Type B pancreatic cell (in vitro differentiated cells): Measurements from ENCODE around the gene MORC1. TPM values are rescaled to one million over a fixed set of nuclear protein-coding genes. Genes with fewer than 3 reads are reported as not detected.

ENCODE experiments used
- DNase-seq: peaks from one replicate; pipeline ENCODE4 v3.0.0; 2021; ENCODE audit warnings: mixed read lengths; ENCODE audit not compliant: unreplicated experiment; ENCODE audit errors: extremely low spot score
- H3K27ac Mint-ChIP-seq: 2 replicates; pipeline ENCODE4 v1.8.0; 2021; ENCODE audit warnings: mild to moderate bottlenecking, mixed read lengths
- H3K27me3 Mint-ChIP-seq: 2 replicates; pipeline ENCODE4 v1.8.0; 2021; ENCODE audit warnings: mixed read lengths
- H3K36me3 Mint-ChIP-seq: 2 replicates; pipeline ENCODE4 v1.8.0; 2021; ENCODE audit warnings: mixed read lengths
- H3K4me1 Mint-ChIP-seq: one replicate; pipeline ENCODE4 v1.8.0; 2021; ENCODE audit warnings: mixed read lengths; ENCODE audit not compliant: unreplicated experiment
- H3K4me3 Mint-ChIP-seq: 2 replicates; pipeline ENCODE4 v1.8.0; 2021; ENCODE audit warnings: mild to moderate bottlenecking, mixed read lengths
- H3K9me3 Mint-ChIP-seq: 2 replicates; pipeline ENCODE4 v1.8.0; 2021; ENCODE audit warnings: mixed read lengths
- CTCF ChIP-seq: fragments of 200-600 bp; sonication (generic); conservative IDR thresholded peaks from 2 replicates; pipeline ENCODE4 v1.5.0; 2021; ENCODE audit warnings: antibody characterized with exemption, mild to moderate bottlenecking
- total RNA-seq: library from RNA; stranded (reverse); gene quantifications from 2 replicates; pipeline ENCODE4 v1.2.1, GENCODE V29; 2021; ENCODE audit warnings: low replicate concordance

The MORC1 gene
- total RNA-seq, 1 donor from 2014 or later: not detected

DNA sequence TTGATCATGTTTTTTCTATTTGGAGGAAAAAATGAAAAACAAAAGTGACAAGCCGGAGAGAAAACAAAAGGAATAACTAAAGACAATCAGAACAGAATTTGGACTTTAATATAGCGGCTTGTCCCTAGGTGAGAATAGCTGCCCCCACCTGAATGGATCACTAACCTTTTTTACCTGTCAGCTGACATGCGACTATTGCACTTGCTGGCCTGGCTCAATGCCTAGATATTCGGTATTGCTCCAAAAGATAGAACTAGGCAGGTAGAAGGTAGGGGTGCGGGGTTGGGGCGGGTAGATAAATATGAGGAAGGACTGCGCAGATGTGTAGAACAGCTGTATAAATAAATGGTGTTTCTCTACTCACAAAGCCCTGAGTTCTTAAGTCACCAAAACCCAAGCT, 650 bp upstream of the MORC1 start:
- Mint-ChIP-seq H3K27me3 (peaks cover 6% of the 10 kb centered on the region), H3K36me3 (no peaks in the 10 kb centered on the region), H3K27ac (no peak overlapping the region), H3K4me3 (no peak overlapping the region), H3K4me1 (no peaks in the 10 kb centered on the region), H3K9me3 (peaks cover 7% of the 10 kb centered on the region)
- no peak for DNase-seq
- TF ChIP-seq CTCF: no peak

DNA sequence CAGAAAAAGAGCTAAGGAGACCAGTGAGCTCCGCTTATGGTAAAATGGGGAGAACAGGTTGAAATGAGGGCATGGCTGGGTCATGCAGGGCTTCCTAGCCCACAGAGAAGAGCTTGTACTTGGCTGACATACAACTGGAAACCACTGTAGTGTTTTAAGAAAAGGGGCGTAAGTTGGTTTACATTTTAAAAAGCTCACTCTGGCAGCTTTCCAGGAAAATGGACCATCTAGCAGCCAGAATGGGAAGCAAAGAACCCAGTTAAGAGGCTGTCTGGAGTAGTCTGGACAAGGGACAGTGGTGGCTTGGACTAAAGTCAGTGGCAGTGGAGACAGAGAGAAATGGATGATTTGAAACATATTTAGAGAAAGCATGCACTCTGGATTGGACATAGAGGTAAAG, 1.9 kb downstream of the MORC1 start:
- Mint-ChIP-seq H3K27ac (no peak overlapping the region), H3K4me3 (no peak overlapping the region), H3K36me3 (no peaks in the 10 kb centered on the region), H3K9me3 (no peaks in the 10 kb centered on the region), H3K27me3 (peaks cover 2% of the 10 kb centered on the region), H3K4me1 (no peaks in the 10 kb centered on the region)
- no peak for DNase-seq
- no peak for TF ChIP-seq CTCF

- peaks cover 2% of the 10 kb centered on the region for H3K27me3 Mint-ChIP-seq
- no peaks in the 10 kb centered on the region for H3K36me3 Mint-ChIP-seq
- no peak overlapping the region for H3K4me3 Mint-ChIP-seq
- no peak for TF ChIP-seq CTCF
- H3K27ac Mint-ChIP-seq: no peak overlapping the region
- DNase-seq: no peak
- no peaks in the 10 kb centered on the region for H3K4me1 Mint-ChIP-seq
- H3K9me3 Mint-ChIP-seq: no peaks in the 10 kb centered on the region
Measured at GRCh38 chr3:109115451-109115850, 2.5 kb downstream of the MORC1 start.

- Mint-ChIP-seq H3K4me3 (no peak overlapping the region), H3K36me3 (no peaks in the 10 kb centered on the region), H3K27ac (no peak overlapping the region), H3K27me3 (peaks cover 2% of the 10 kb centered on the region), H3K4me1 (no peaks in the 10 kb centered on the region), H3K9me3 (no peaks in the 10 kb centered on the region)
- TF ChIP-seq CTCF: no peak
- no peak for DNase-seq
Measured at GRCh38 chr3:109114746-109115145, 3.2 kb downstream of the MORC1 start.

GRCh38 chr3:109112946-109113760, 4.8 kb downstream of the MORC1 start:
- Mint-ChIP-seq H3K4me1 (no peaks in the 10 kb centered on the region), H3K36me3 (no peaks in the 10 kb centered on the region), H3K4me3 (no peak overlapping the region), H3K27me3 (peaks cover 2% of the 10 kb centered on the region), H3K27ac (no peak overlapping the region), H3K9me3 (no peaks in the 10 kb centered on the region)
- no peak for TF ChIP-seq CTCF
- no peak for DNase-seq
